Head of caudate nucleus (tissue), 42 donors: ENCODE results near the gene VRK1.

ENCODE experiments used
- DNase-seq, 42 donors: peaks; one replicate each; pipeline versions ENCODE4 v3.0.0 to v3.0.0-alpha.2; 2020 to 2021; ENCODE audit warnings: mixed read lengths in 7 of 42
- intact Hi-C: fragments of 100-400 bp; cut with DNase I; formaldehyde crosslinking; loops from one replicate; pipeline ENCODE4 v1.15.0; 2022

VRK1 gene

DNA sequence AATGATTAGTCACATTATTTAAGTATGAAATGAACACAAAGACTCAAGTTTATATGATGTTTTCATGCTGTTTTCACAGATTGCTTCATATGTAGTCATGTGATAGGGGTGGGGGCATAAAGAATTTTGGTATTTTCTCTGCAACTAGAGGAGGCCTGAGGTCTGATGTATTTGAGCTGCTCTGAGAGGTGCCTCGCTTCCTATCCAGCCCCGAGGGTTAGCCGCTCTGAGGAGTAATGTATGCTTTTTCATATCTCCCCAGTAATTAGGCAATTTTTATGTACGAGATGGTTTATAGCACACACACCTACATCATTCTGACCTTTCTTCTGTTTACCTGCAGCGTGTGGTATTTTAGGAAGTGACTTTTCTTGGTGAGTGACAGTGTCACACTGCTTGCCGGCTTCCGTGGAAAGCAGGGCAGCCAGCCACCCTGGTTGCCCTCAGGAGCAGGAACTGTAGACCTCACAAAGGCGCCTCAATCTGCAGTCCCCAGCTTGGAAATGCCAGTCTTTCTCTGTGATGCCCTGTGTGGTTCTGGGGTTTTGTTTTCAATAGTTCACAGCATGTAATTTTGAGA, 106.4 kb downstream of the VRK1 start:
- no peak for DNase-seq
- intact Hi-C loops = no loop called here

DNA sequence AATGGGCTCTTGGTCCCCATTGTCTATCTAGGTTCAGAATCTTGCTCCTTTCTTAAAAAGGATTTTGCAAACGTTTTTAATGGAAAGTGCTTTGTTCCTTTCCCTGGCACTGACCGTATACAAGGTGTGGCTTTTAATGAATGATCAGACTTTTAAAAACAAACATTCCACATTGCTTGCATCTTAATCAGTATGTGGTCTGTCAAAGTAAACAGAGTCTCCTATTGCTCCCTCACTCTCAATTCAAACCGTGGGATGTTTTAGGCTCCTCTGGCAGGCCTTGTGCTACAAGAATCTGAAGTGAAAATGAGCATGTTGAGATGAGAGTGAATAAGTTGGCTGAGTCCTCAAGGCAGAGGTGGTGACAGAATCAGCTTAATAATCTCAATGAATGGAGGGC, 107.0 kb downstream of the VRK1 start:
- intact Hi-C loops = no loop called here
- no peak for DNase-seq

DNA sequence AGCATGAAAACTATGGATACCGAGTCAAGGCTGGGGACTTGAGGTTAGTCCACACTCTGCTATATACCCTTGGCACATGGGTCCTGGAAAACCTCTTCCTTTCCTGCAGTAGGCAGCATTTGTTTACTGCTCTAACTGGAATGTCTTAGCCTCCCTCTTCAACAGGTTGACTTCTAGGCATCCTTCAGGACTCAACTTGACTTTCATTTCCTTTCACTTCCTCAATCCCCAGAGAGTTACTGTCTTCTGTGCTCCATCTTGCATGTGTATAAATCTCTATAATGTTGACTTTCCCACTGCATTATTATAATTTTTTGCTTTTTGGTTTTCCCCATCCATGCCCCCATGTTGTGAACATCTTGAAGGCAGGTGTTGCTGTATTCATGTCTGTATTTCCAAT, 107.9 kb downstream of the VRK1 start:
- no peak for DNase-seq
- intact Hi-C loops = no loop called here

DNA sequence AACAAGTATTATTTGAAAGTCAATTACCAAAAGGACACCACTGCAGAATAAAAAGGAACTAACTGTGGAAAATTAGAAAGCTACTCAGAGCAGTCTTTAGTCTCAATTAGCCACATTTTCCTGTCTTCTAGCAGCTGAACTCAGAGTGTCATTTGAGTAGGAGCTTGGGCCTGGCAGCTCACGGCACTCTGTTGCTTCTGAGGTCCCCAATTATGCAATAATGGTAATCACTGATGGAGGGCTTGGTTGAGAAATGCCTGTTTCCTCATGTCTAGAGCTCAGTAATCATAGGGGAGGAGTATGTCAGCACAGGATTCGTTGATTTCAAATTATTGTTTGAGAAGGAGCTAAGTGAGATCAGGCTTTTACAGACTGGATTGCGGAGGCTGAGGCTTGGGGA, 108.6 kb downstream of the VRK1 start:
- intact Hi-C loops = no loop called here
- peak in 3 of 42 donors; percentile 43 to 47 (median 47) for DNase-seq

DNA sequence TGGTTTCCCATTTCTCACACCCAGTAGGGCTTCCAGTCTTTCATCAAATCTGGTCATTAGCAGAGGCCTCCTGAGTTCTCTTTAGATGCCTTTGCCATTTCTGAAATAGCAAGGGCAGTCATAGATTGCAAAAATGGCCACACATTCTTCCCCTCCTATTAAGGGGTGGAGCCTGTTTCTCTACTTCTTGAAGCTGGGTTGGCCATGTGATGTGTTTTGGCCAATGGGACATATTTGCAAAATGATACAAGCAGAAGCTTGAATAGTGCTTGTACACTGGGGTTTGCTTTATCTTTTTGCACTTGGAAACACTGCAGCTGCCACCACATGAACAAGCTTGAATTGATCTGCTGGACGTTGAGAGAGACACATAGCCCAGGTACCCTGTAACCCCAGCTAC, 109.3 kb downstream of the VRK1 start:
- no peak for DNase-seq
- intact Hi-C loops = no loop called here

DNA sequence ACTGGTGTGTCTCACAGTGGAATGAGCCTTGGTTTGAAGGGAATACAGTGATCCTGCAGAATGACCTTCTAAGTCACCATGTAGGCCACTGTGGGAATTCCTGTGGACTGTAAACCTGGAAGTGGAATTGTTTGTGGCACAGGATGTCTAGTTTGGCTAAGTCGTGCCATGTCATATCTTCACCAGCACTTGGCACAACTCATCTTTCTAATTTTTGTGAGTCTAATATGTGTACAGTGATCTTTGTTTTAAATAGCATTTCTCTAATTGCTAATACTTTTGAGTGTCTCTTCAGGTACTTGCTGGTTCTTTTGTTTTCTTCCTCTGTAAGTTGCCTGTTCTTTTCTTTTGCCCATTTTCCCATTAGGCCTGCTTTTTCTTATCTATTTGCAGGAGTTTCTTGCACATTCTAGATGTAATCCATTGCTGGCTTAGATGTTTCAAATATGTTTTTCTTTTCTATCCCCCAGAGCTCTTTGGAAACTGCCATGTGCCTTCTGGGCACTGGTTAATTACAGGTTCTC, 112.7 kb downstream of the VRK1 start:
- no peak for DNase-seq
- intact Hi-C loops = no loop called here

DNA sequence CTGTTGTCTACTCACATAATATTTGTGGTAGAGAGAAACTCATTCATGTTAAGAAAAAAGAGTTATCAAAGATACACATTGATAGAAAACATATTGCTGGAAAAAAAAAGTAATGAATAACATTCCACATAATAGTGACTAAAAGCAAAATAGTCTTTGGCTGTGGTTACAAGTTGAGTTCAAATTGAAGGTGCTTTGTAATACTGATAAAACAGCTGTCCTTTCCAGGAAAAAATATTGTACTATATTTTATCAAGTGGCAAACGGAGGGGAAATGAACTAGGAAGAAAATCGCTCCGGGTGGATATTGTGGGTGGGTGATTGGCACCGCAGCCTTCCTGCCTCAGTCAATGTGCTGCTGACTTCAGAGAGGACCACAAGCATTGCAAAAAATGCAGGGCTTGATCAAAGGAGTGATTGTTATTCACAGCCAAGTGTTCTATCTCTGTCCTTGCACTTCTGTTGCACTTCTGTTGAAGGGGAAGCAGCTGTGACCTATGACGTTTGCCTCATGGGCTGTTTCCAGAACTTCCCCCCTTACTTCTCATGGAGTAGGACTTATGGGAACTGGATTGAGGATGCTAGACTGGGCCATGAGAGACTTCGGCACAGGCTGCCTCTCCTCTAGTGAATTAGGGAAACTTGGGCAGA, 114.4 kb downstream of the VRK1 start:
- intact Hi-C loops = no loop called here
- no peak for DNase-seq

- intact Hi-C loops = no loop called here
- no peak for DNase-seq
These were observed 117.5 kb downstream of the VRK1 start for GRCh38 chr14:96914571-96915128.

DNA sequence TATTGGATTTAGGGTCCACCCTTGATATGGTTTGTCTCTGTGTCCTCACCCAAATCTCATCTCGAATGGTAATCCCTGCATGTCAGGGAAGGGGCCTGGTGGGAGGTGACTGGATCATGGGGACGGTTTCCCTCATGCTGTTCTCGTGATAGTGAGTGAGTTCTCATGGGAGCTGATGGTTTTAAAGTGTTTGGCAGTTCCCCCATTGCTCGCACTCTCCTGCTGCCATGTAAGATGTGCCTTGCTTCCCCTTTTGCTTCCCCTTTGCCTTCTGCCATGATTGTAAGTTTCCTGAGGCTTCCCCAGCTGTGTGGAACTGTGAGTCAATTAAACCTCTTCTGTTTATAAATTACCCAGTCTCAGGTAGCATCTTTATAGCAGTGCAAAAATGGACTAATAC, 118.3 kb downstream of the VRK1 start:
- intact Hi-C loops = no loop called here
- no peak for DNase-seq

DNA sequence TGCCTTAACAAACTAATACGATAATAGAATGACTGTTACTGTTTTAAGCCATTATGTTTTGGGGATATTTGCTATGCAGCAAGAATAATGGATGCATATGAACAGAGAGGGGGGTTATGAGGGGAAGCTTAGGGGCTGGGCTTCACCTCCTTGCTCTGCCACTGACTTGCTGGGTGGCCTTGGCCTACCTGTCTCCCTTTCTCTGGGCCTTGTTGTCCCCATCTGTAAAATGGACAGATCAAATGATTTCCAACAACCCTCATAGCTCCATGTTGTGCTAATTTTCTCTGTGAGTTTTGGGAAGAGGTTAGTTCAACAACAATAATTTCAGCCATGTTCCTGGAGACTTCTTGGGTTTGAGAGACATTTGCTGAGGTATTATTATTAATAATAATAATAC, 119.6 kb downstream of the VRK1 start:
- intact Hi-C loops = no loop called here
- no peak for DNase-seq

GRCh38 chr14:96917442-96917963, 120.3 kb downstream of the VRK1 start:
- intact Hi-C loops = no loop called here
- DNase-seq = no peak

DNA sequence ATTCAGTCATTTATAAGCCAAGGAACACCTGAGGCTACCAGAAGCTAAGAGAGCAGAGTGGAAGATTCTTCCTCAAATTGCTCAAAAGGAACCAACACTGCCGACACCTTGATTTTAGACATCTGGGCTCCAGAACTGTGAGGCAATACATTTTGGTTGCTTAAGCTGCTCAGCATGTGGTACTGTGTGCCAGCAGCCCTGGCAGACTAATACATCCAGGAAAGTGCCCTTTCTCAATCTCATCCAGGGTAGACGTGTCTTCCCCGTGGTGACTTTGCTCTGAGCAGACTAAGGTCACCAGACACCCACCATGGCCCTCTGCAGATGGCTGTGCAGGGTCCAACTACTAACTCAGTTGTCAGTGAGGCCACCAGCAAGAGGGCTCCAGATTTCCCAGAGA, 122.8 kb downstream of the VRK1 start:
- no peak for DNase-seq
- intact Hi-C loops = no loop called here

DNA sequence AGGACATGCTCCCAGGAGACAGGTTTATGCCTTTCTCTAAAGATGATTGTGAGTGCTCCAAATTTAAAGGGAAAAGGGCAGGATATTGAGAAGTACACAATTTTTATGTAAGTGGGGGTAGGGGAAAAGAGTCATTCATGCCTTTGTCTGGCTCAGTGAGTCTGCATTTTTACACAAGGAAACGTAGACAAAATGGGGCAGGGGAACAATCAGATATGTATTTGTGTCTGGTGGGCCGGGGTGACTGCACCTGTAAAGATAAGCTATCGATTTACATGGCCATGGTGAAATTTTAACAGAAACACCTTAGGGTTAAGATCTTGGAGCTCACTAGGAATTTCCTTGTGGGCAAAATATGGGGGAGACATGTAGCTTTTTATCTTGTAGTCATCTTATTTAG, 123.6 kb downstream of the VRK1 start:
- intact Hi-C loops = no loop called here
- no peak for DNase-seq

- no peak for DNase-seq
These were observed 125.8 kb downstream of the VRK1 start for GRCh38 chr14:96922986-96923385.

DNA sequence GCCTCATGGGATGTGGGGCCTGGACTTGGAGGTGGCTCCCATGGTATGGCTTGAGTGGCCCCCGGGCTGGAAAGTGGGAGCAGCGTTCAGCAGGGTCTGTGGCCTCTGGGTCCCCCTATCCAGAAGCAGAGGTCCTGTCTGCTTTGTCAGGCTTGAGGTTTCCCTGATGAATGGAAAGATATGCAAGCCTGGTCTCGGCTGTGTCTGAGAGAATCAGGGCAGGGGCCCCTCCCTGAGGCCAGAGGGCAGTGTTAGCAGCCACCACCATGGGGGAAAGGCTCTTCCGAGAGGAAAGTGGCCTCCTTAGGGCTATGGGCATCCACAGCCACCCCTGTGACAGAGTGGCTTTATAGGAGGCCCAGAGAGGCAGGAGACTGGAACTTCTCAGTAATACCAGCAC, 128.2 kb downstream of the VRK1 start:
- intact Hi-C loops = no loop called here
- no peak for DNase-seq

More at GRCh38 chr14:96922986-96923385, 125.8 kb downstream of the VRK1 start:
- intact Hi-C loops = no loop called here

- intact Hi-C loops = no loop called here
- DNase-seq = no peak
These were observed 128.8 kb downstream of the VRK1 start for GRCh38 chr14:96926001-96926400.

- no peak for DNase-seq
- intact Hi-C loops = no loop called here
These were observed 131.7 kb downstream of the VRK1 start for GRCh38 chr14:96928779-96929380.

- peak in 1 of 42 donors; percentile 18 for DNase-seq
- intact Hi-C loops = no loop called here
These were observed 132.8 kb downstream of the VRK1 start for GRCh38 chr14:96929950-96930349.

DNA sequence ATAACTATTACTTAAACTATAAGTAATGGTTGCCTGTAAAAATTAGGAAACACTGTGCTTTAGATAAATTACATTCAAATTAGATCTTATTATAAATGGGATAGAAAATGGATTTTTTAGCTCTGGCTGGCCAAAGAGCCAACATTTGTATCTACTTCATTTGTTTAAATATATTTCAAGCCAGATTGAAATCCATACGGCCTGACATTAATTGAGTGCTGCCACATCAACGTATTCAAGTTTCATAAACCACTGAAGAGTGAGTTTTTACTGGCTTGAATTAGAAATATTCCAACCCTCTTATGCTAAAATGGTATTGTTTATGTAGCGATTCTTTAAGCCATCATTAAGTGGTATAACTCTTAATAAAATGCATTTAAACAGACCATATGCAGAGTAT, 133.3 kb downstream of the VRK1 start:
- intact Hi-C loops = no loop called here
- no peak for DNase-seq
